Adrenal gland (tissue), 5 donors: ENCODE data around the gene ABHD4.

Experiments
- CTCF ChIP-seq, 6 experiments: fragments of 450-650 bp in 4 of 6; fragments of 200-600 bp in 2 of 6; sonication (generic) in 1 of 6; IDR thresholded peaks; 1 replicate in 5 of 6; 2 replicates in 1 of 6; pipeline versions ENCODE4 v1.5.1 to v1.8.0; 2016 to 2021; ENCODE audit warnings: antibody characterized with exemption in 6 of 6, mild to moderate bottlenecking in 2 of 6, moderate library complexity in 1 of 6
- POLR2A ChIP-seq, 2 donors: fragments of 450-650 bp; IDR thresholded peaks; one replicate each; pipeline ENCODE4 v1.6.1; 2017; ENCODE audit warnings: antibody characterized with exemption in 2 of 2, mild to moderate bottlenecking in 2 of 2, moderate library complexity in 1 of 2
- donor health status: DM: no; HTN: no; CAD: no.

- TF ChIP-seq CTCF (IDR thresholded peaks at IDR 0.05) (no peak), POLR2A (IDR thresholded peaks at IDR 0.05) (no peak)
Measured at GRCh38 chr14:22579881-22580280, 18.2 kb upstream of the ABHD4 start.
